Dermis lymphatic vessel endothelial cell (primary cell): ENCODE measurements around the gene PPP2R1A. TPM values are rescaled to one million over a fixed set of nuclear protein-coding genes. Genes with fewer than 3 reads are reported as not detected.

Experiments
- total RNA-seq: library from RNA; depleted of rRNA; stranded (reverse); fragments of >200 nt; gene quantifications from 2 replicates; pipeline ENCODE4 v1.2.1, GENCODE V29; 2014

Gene PPP2R1A
- 85.4 and 96.3 TPM in 2 replicates for total RNA-seq

DNA sequence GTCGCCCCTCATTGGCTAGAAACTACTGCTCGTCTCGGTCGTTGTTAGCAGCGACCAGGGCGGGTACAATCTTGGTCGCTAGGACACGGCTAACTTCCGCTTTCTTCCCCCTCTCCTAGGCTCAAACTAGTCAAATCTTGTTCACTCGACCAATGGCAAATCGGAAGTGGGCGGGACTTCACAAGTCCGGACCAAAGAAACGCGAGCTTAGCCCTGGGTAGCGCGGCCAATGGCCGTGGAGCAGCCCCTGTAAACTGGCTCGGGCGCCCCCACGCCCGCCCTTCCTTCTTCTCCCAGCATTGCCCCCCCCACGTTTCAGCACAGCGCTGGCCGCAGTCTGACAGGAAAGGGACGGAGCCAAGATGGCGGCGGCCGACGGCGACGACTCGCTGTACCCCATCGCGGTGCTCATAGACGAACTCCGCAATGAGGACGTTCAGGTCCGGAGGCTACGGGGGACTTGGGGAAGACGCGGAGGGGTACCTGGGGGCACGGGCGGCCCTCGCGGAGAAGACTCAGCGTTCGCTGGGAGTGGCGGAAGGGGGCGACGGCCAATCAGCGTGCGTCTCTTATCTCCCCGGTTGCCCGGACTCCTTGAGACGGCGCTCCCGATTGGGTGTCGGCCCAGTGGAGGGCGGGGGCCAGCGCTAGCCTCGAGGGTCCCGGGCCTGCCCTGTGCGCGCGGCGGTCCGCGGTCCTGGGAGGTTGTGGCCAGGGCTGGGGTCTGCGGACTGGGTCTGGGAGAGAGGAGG is at the start of gene PPP2R1A:
TSS of gene PPP2R1A (plus strand) at position 318 of the 752 bp plus-strand sequence. CDS start at position 363, 45 bp downstream.

DNA sequence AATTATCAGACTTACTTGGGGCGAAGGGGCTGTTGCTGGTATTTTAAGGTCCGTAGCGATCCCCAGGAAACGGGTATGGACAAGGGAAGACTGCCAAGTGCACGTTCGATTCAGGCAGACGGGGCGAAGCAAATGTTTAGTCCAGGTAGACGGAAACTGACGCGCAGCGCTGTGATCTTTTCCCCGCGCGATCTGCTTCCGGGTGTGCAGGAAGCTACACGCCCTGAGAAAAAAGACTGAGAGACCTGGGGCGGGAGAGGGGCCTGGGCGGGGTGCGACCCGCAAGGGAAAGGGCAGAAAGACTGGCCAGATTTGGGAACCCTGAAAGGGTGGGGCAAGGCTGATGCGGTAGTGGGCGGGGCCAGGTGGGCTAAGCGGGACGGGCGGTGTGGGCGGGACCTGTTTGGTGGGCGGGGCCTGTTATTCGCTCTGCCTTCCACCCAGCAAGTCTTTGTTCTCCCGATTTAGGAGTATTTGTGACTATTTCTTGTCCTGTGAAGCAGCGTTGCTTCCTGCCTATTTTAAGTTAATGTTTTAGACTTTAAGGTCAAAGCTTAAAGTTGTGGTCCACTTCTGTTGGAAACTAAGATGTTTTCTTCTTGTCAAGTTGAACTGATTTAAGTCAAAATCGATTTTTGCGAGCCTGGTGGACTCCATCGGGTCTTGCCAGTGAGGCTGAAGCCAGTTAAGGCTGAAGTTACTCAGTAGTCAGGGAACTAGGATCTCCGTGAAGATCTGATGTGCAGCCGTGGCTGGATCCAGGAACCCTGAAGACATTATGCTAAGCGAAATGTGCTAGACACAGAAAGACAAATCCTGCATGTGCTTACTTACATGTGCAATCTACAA is 18.3 kb upstream of the PPP2R1A start, which contains the start of gene ZNF836:
TSS of gene ZNF836 (minus strand) at position 301 of the 849 bp plus-strand sequence. CDS start 3,549 bp downstream, outside the sequence.

DNA sequence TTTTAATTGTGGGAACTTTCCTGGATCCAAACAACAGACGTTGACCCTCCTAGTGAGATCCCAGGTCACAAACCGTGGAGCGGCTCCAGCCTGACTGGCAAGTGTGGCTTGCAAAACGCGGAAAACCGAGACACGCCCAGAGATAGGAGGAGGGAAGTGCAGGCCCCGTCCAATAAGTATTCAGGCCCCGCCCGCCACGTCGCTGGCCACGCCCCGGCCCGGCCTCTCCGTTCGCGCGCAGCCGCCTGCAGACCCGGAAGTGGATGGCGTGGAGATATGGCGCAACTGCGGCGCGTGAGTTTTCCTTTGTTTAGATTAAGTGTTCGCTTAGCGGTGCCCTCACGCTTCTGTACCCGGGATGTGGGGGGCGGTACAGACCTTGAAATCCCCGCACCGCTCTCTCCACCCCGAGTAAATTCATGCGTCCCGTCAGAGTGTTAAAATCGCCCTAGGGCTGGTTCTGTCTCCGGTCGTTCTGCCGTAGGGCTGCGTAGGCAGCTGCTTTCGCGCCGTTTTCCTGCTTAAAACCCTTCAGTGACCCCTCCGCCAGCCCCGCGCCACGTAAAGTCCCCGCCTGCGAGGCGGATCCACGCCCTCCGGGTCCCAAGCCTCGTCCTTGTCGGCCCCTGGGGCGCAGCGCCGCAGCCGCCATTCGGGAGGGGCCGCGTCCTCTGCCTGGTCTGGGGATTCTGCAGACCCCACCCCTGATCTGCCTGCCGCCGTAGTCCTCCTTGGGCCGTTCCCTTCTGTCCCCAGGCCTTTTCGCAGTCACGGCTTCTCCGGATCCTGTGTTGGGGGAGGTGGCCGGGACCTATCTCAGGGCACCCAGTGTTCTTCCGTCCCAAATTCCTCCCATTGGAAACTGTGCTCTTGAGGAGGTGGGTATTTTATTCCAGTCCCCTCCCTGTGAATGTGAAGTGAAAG is 79.7 kb downstream of the PPP2R1A start, which contains the start of gene ZNF766:
TSS of gene ZNF766 (plus strand) at position 250 of the 924 bp plus-strand sequence. CDS start at position 277, 27 bp downstream.

Other genes with a start within 250 kb of the PPP2R1A start
- gene ZNF350, start 203.2 kb upstream of the PPP2R1A start, total RNA-seq: 11.2 and 13.0 TPM in 2 replicates
- 11.5 and 18.3 TPM in 2 replicates for gene ZNF615, start 181.8 kb upstream of the PPP2R1A start, total RNA-seq
- 7.6 and 15.0 TPM in 2 replicates for gene ZNF614, start 161.7 kb upstream of the PPP2R1A start, total RNA-seq
- gene ZNF432, start 141.2 kb upstream of the PPP2R1A start, total RNA-seq: 5.4 and 8.5 TPM in 2 replicates
- gene ZNF841, start 94.3 kb upstream of the PPP2R1A start, total RNA-seq: 9.3 and 14.6 TPM in 2 replicates
- gene ZNF616, start 50.1 kb upstream of the PPP2R1A start, total RNA-seq: 7.2 and 10.7 TPM in 2 replicates
- 7.3 and 11.1 TPM in 2 replicates for gene ZNF836, start 18.4 kb upstream of the PPP2R1A start, total RNA-seq
- gene ZNF766, start 79.5 kb downstream of the PPP2R1A start, total RNA-seq: 9.3 and 11.3 TPM in 2 replicates
- 3.9 and 7.1 TPM in 2 replicates for gene ZNF480, start 107.1 kb downstream of the PPP2R1A start, total RNA-seq
- gene ZNF610, start 146.2 kb downstream of the PPP2R1A start, total RNA-seq: 1.2 and 2.0 TPM in 2 replicates
- gene ZNF880, start 179.9 kb downstream of the PPP2R1A start, total RNA-seq: 20.6 and 25.8 TPM in 2 replicates
- 8.3 and 14.4 TPM in 2 replicates for gene ZNF528, start 207.8 kb downstream of the PPP2R1A start, total RNA-seq
- not detected in 2 replicates for gene ZNF534, start 239.1 kb downstream of the PPP2R1A start, total RNA-seq